Measurements from ENCODE around the gene KIF16B.
A peak's percentile ranks its signal among the peaks of the same experiment; 100 is the strongest.
"Not testable (repeated sequence)": the region's sequence is repeated elsewhere in the genome, so short reads cannot be mapped to it uniquely, and the experiment has no call there.

KIF16B gene

DNA sequence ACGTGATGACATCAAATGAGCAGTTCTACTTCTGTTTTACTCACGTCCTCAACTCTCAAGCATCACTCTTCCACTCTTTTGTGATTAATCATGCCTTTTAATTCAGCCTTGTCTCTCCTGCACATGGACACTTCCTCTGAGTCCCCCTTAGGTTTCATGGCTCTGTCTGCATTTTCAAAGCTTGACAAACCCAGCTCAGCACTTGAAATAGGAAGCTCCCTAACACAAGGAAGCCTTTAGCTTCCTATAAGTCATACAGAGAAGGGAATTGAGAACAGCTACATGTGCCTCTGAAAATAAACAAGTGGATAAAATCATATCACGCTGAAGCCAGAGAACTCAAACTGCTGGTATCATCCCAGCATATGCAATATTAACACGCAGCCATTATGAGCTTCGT, 21.2 kb downstream of the KIF16B start:
- no peak for DNase-seq

DNA sequence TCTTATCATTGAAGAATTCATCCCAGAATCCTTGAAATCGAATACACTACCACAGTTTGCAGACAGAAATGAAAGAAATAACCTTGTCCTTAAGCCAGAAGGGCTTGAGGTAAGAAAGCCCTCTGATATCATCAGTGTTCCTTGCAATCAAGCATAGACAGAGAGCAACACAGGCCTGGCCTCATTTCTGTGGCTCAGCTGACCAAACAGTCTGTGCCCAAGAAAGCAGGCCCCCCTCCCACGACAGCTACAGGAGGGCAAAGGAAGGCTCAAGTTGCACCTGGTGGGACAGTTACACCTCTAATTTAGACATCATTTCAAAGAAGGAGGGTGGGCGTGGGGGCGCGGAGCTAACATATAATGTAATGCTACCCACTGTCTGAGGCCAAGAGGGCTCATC, 21.6 kb downstream of the KIF16B start:
- no peak for DNase-seq

DNA sequence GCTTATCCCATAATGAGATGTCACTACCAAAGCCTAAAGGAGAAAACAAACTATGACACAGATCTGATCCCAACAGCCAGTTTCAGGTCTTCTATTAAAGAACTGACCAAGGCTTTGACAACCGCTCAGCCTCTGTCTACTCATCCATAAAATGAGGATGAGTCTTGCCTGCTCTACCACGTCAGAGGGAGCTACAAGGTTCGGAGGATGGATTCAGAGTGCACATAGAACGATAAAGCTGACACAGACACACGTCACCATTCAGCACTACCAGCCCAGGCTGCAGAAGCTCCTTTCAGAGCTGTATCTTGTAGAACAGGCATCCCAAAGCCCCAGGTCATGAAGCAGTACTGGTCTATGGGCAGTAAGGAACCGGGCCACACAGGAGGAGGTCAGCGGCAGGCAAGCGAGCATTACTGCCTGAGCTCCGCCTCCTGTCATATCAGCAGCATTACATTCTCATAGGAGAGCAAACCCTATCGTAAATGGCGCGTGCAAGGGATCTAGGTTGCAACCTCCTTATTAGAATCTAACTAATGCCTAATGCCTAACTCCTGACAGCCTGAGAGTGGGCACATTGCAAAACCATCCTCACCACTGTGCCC, 25.1 kb downstream of the KIF16B start:
- DNase-seq, result no peak

DNA sequence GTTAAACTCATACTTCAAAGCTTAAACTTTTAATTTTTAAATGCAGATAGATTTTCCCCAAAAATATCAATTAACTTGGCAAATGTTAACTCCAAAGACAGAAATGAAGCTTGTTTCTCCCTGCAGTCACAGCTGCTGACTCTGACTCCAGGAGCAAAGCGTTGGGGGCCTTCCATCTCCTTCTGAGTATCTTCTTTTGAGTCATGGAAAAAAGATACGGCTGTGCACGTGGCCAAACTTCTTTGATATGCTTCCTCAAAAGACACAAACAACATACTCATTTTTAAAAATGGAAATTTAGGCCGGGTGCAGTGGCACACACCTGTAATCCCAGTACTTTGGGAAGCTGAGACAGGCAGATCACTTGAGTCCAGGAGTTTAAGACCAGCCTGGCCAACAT, 28.3 kb downstream of the KIF16B start:
- DNase-seq, result no peak

DNA sequence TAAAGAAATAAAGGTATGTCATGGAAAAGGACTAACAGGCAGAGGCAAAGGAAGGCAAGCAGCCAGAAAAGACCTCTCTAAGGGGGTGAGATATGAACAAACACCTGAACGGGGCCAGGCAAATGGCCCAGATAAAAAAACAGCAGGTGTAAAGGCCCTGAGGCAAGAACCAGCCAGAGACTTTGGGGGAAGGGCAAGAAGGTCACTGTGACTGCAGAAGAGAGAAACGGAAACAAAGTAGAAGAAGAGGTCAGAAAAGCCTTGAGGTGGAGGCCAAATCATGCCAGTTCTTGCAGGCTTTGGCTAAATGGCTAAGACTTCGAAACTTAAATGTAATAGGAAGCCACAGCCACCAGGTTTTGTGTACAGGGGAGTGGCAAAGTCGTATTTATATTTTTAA, 30.8 kb downstream of the KIF16B start:
- DNase-seq, result no peak

DNA sequence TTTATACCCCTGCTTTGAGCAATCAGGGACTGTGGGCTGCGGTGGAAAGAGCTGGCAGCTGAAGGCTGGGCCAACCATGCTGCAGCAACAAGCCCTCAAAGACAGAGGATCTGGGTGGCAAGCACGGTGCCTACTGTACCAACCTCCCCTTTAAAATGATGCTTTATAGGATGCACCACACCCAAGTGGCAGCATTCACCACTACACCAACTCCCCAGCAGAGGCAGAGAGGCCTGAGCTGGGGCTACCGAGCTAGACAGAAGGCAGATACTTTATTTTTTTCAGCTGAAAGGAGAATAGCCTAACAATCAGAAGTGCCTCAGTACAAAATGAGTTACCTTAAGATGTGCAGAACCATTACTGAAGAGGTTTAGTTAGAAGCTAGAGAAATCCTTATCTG, 31.4 kb downstream of the KIF16B start:
- DNase-seq, result no peak

DNA sequence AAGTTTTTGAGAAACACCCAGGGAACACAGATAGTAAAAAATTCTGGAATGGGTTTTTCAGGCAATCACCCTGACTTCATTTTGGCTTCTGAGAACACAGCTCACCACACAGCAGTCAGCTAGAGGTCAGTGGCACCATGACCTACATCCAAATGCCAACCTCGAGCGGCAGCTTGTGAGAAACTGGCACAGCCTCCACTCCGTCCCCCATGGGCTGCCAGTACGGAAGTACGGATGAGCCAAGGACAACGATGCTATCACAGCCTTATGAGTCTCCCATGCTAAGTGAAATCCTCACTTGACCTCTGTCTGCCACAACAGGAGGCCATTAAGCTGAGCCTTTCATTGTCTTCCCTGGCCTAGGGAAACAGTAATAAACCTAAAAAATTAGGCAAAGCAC, 32.0 kb downstream of the KIF16B start:
- DNase-seq, result peak in 3 of 14 donors; percentile 14 to 62 (median 59)

DNA sequence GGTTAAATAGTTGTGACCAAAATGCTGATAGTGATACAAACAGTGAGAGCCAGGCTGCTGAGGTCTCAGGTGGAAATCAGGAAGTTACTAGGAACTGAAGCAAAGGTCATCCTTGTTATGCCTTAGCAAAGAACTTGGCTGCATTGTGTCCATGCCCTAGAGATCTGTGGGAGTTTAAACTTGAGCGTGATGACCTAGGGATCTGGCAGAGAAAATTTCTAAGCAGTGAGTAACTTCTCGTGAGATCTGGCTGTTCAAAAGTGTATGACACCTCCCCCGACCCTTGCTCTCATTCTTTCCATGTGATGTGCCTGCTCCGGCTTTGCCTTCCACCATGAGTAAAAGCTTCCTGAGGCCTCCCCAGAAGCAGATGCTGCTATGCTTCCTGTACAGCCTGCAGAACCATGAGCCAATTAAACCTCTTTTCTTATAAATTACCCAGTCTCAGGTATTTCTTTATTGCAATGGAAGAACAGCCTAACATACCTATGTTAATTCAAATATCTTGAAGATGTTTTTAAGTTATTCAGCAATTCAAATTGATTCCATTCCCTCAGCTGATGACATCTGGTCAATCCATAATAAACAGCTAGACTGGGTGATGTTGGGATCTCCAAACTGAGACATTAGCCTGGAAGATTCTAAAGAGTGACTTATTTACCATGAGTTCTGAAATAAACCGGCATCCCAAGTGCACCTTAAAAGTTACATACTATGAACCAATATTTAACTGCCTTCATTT, 33.8 kb downstream of the KIF16B start:
- no peak for DNase-seq

DNA sequence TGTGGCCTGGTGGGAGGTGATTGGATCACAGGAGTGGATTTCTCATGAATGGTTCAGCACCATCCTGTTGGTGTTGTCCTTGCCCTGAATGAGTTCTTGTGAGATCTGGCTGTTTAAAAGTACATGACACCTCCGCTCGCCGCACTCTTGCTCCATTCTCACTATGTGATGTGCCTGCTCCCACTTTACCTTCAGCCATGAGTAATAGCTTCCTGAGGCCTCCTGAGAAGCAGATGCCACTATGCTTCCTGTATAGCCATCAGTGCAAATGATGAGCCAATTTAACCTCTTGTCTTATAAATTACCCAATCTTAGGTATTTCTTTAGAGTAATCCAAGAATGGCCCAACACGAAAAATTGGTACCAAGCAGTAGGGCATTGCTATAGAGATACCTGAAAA, 34.5 kb downstream of the KIF16B start:
- DNase-seq, result no peak

DNA sequence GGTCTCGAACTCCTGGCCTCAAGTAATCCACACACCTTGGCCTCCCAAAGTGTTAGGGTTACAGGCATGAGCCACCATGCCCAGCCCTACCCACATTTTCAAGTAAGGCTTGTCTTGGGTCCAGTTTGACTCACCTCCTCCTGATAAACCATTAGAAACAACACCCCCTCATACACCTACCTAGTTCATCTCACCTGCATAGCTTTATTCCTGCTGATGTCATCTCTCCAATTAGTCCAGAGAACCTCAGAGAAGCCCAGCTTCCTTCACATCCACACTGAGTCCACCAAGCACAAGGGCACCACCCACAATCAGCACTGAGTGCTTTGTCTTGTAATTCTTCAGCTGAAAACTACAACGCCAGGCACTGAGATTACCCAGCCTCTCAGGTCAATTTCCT, 35.3 kb downstream of the KIF16B start:
- no peak for DNase-seq

DNA sequence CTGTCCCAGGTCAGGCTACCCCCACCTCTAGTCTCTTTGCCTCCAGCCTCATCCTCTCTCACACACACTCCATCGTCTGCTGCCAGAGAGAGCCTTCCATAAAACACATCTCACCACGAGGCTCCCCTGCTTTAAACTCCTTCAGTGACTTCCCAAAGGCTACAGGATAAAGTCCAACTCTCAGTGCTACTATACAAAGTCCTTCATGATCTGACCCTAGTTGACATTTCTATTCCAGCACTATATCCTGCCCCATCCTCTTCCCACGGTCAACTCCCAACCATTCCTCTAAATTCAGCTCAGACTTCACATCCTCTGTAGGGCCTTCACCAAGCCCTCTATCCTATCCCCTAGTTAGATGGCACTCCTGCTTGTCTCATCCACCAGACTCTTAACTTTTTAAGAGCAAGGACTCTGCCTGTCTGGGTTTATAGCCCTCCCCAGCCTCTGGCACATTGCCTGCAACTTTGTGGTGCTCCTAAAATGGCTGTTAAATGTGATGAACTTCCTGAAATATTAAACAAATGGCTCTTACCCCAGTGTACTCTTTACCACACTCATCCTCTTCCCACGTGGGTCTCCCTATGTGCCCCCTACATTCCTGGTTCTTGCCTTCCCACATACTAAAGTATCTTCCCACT, 36.1 kb downstream of the KIF16B start:
- DNase-seq, result no peak

DNA sequence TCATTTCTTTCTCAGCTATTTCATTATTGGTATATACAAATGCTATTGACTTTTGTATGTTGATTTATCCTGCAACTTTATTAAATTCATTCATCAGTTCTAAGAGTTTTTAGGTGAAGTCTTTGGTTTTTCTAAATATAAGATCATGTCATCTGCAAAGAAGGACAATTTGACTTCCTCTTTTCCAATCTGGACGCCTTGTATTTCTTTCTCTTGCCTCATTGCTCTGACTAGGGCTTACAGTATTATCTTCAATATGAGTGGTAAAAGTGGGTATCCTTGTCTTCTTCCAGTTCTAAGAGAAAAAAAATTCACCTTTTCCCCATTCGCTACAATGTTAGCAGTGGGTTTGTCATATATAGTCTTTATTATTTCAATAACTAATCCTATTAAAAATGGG, 38.0 kb downstream of the KIF16B start:
- no peak for DNase-seq

DNA sequence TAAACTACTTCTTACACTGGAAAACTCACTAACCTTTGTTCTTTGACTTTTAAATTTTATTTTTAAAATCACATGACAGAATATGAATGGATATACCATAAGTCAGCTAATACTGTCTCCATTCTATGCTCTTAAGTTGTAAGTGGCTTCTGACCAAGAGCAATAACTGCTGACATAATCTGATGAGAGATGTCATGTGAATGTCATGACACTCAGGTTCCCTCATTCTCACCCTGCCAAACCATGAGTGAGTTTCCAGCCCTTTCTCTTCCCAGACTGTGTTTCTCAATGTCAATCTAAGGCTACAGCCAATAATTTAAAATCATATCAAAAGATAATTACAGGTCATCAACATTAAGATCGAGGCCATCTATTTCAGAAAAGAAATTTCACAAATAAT, 39.7 kb downstream of the KIF16B start:
- no peak for DNase-seq

DNA sequence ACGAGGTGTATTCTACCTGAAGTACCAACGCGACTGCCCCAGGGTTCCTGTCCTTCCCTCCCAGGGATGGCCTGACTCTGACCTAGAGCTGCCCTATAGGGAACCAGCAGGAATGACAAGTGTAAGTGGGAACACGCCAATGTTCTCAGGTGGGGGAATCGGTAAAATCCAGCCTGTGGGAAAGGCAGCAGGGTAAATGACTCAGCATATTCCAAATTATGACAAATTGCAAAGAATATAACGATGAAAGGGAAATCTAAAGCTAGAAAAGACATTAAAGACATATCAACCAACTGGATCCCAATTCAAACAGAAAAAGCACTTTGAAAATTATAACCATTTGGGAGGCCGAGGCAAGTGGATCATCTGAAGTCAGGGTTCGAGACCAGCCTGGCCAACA, 41.8 kb downstream of the KIF16B start:
- DNase-seq, result no peak

DNA sequence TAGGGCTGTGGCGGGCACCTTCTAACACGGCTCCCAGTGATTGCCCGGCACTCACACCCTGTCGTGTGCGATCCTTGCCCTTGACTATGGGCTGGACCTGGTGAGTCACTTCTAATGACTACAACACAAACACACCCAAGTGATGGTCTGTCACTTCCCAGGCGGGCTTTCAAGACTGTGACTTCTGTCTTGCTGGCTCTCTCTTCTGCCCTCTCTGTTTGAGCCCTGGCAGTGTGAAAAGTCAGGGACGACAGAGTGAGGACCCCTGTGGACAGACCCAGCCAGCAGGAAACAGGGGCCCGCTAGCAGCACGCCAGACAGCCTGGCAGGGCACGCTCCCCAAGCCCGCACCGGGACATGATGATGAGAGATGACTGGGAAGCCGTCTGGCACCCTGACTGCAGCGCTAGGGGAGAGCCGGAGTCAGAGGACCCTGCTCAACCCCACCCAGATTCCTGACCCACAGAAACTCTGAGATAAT, 43.0 kb downstream of the KIF16B start:
- no peak for DNase-seq

DNA sequence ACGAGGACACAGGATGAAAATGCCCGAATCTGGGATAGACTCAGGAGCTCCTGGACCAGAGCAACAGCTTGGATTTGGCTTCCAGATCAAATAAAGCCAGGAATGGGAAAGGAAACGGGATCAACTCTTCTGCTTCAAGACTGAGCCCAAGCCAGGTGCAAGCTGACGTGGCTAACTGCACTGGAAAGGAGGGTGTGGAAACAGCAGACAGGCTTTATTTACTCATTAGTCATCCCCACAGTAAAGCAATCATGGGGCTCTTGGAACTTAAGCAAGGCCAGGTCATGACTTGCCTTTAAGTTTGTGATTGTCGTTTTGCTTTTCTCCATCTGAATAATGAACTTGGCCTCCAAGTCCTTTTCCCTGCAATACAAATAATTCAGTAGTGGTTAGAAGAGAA, 45.2 kb downstream of the KIF16B start:
- no peak for DNase-seq

DNA sequence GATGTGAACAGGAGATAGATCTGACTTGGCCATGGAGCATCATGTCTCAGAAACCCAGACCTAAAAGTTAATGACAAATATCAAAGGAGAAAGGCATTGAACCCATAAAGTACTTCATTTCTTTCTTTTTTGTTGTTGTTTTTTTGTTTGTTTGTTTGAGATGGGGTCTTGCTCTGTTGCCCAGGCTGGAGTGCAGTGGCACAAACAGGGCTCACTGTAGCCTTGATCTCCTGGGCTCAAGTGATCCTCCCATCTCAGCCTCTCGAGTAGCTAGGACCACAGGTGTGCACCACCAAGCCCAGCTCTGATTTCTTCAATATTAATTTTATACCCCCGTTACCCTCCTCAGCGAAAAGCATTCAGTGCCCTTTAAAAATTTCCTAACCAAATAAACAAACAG, 45.8 kb downstream of the KIF16B start:
- no peak for DNase-seq

DNA sequence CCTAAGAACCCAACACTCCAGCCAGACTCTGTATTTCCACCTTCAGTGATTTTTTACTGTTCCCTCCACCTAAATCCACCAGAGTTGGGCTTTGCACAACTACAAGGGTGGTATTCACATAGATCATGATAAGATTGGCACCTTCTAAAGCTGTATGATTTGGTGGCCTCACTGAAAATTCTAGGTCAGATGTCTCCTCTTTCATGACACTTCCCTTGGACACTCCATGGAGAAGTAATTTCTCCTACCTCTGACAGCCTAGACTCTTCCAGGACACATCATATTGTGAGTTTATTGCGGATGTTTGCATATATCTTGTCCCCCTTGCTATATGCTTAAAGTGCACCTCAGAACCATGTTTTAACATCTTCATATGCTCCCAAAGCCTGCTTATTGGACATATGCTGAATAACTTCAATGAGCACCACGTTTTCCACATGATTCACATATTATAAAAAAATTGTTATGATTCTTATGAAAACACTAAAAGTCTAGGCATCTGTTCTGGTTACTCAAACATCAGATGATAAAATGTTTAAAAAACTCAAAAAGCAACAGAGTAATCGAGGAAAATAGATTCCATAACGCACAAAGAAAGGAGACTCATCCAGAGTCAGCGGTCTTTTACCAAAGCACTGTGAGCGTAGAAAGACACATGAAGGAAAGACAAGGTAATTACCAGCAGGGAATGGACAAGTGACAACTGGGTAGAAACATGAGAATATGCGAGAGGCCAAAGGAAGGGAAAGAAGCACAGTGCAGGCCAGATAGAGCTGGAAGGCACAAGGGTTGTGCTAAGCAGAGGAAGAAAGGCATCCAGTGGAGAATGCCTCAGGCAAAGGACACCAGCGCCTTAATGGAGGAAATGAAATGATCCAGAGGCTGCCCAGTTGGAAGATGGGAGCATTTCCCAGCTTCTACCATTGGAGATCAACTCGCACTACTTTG, 46.5 kb downstream of the KIF16B start:
- DNase-seq, result no peak

DNA sequence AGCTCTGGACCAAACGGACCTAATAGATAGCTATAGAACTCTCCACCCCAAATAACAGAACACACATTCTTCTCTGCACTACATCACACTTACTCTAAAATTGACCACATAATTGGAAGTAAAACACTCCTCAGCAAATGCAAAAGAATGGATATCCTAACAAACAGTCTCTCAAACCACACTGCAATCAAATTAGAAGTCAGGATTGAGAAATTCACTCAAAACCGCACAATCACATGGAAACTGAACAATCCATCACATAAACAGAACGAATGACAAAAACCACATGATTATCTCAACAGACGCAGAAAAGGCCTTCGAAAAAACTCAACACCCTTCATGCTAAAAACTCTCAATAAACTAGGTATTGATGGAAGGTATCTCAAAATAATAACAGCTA, 50.6 kb downstream of the KIF16B start:
- DNase-seq, result not testable (repeated sequence)

DNA sequence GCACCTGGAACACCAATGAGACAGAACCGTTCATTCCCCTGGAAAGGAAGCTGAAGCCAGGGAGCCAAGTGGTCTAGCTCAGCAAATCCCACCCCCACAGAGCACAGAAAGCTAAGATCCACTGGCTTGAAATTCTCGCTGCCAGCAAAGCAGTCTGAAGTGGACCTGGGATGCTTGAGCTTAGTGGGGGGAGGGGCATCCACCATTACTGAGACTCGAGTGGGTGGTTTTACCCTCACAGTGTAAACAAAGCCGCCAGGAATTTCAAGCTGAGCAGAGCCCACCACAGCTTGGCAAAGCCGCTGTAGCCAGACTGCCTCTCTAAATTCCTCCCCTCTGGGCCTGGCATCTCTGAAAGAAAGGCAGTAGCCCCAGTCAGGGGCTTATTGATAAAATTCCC, 53.1 kb downstream of the KIF16B start:
- DNase-seq, result no peak

DNA sequence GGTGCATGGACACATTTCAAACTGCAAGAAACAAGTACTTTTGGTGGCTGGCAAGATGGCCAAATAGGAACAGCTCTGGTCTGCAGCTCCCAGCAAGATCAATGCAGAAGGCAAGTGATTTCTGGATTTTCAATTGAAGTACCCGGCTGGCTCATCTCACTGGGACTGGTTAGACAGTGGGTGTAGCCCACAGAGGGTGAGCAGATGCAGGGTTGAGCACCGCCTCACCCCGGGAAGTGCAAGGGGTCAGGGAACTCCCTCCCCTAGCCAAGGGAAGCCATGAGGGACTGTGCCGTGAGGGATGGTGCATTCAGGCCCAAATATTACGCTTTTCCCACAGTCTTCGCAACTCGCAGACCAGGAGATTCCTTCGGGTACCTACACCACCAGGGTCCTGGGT, 53.6 kb downstream of the KIF16B start:
- not testable (repeated sequence) for DNase-seq

DNA sequence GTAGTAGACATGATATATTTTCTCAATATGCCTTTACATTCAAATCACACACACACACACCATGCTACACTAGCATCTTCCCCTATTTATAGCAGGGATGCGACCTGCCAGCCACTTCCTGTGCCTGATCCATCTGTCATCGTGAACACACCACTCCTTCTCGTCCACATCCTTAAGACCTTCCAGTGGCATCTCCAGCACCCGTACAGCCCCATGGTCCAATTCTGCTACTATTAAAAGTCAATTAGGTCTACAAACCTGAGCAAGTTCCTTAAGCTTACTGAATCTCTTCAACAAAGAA, 54.5 kb downstream of the KIF16B start:
- DNase-seq, result no peak

Data from C1 segment of cervical spinal cord (tissue), 14 donors.